ENCODE measurements around the gene AVPR1A. TPM values are rescaled to one million over a fixed set of nuclear protein-coding genes. Genes with fewer than 3 reads are reported as not detected.

The AVPR1A gene
- total RNA-seq, 1 experiment from 2014 or later, result not detected

DNA sequence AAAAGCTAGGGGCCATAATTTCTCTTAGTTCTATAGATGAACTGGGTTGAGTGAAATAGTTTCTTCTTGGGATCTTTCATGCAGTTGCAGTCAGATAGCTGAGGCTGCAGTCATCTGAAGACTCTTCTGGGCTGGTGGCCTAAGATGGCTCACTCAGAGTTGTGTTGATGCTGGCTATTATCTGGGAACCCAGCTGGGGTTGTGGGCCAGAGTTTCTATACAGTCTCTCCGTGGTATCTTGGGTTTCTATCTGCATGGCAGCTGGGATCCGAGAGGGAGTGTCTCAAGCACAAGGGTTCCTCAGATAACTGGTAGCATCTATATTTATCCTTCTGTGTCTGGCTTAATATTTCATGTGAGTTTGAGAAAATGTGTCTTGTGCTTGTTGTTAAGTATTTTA is 21.1 kb downstream of the AVPR1A start:
- intact Hi-C loops (cut with micrococcal nuclease), result no loop called here
- Mint-ChIP-seq H3K27me3 (ENCODE audit: insufficient read depth, unreplicated experiment) (peaks cover 79% of the 10 kb centered on the region), H3K4me3 (ENCODE audit: unreplicated experiment) (no peak overlapping the region), H3K4me1 (ENCODE audit: insufficient read depth, unreplicated experiment) (no peaks in the 10 kb centered on the region), H3K36me3 (ENCODE audit: insufficient read depth, unreplicated experiment) (no peaks in the 10 kb centered on the region), H3K9me3 (ENCODE audit: unreplicated experiment) (no peaks in the 10 kb centered on the region), H3K27ac (ENCODE audit: low read depth, unreplicated experiment) (no peak overlapping the region)
- DNase-seq (ENCODE audit: unreplicated experiment), result no peak
- TF ChIP-seq CTCF (IDR thresholded peaks at IDR 0.05; ENCODE audit: unreplicated experiment), result no peak
- CTCF ChIA-PET, result no interaction called here
- BruUV-seq (replicated peaks), result no TSS peak
- POLR2A ChIA-PET, result no interaction called here

DNA sequence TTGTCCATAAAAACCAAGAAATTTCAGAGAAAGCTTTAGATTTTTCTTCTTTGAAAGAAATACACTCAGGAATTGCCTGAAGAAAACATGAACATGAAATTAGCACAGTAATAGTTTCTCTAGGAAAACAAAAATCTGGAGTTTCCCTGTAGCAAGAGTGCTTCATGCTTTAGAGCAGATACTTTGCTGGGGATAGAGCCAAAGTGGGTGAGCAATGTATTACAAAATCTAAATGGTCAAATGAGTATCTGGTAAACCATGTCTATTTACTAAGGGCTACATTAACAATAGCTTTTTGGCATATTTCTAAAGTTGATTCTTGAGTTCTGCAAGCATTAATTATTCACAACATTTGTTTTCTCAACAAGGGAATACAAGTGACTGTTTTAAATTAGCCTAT is 26.2 kb downstream of the AVPR1A start:
- no peak for TF ChIP-seq CTCF (IDR thresholded peaks at IDR 0.05; ENCODE audit: unreplicated experiment)
- no peaks in the 10 kb centered on the region for H3K36me3 Mint-ChIP-seq (ENCODE audit: insufficient read depth, unreplicated experiment)
- peak; percentile 11 for DNase-seq (ENCODE audit: unreplicated experiment)
- POLR2A ChIA-PET, result interaction anchor here (0.5 kb wide), 1 partner anchor 139 kb away, joined by 6 read pairs; no protein-coding TSS in a partner anchor
- no peak overlapping the region for H3K27ac Mint-ChIP-seq (ENCODE audit: low read depth, unreplicated experiment)
- H3K4me3 Mint-ChIP-seq (ENCODE audit: unreplicated experiment), result no peak overlapping the region
- H3K9me3 Mint-ChIP-seq (ENCODE audit: unreplicated experiment), result no peaks in the 10 kb centered on the region
- H3K4me1 Mint-ChIP-seq (ENCODE audit: insufficient read depth, unreplicated experiment), result no peaks in the 10 kb centered on the region
- CTCF ChIA-PET, result interaction anchor here (0.9 to 1.6 kb wide), 2 partner anchors 22 to 55 kb away, joined by 3 to 4 read pairs; no protein-coding TSS in a partner anchor
- no TSS peak for BruUV-seq (replicated peaks)
- H3K27me3 Mint-ChIP-seq (ENCODE audit: insufficient read depth, unreplicated experiment), result peaks cover 71% of the 10 kb centered on the region
- intact Hi-C loops (cut with micrococcal nuclease), result no loop called here

DNA sequence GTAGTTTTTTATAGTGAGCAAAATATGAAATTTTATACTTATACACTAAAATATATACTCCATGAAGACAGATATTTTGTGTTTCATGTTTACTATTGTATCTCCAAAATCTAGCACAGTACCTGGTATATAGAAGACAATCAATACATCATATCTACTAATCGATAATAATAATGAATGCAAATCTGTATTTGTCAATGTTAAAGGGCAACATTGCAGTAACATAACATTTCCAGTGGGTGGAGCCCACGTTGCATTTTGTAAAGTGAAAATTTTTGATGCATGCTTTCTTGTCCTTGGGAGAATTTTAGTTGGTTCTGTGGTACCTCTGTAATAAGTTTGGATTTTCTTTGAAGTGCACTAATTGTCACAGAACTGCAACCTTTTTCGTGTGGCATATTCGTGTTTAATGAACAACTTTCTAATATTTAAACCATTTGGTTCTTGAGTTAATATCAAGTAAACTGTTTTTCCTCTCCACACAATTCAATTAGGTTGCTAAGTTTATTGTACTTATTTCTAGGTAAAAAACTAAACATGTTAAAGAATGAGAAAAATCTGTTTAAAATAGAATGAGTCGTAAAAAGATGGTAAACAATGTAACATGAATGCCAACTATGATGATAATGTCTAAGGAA is 47.4 kb downstream of the AVPR1A start:
- TF ChIP-seq CTCF (IDR thresholded peaks at IDR 0.05; ENCODE audit: unreplicated experiment), result peak; percentile 82

DNA sequence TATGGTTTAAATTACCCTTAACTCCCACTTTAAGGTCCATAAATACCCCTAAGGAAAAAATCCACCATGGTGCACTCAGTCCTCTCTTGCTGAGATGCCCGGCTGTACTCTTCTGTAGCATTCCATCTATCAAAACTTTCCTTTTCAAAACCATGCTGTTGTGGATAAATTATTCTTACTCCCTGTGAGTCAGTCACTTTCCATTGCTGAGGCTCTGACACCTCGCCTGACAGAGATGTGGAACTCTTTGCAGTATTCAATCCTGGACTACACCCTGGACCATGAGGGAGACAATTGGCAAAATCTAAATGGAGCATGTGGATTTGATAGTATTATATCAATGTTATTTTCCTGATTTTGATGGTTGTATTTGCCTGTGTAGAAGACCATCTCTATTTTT is 49.1 kb downstream of the AVPR1A start:
- Mint-ChIP-seq H3K27me3 (ENCODE audit: insufficient read depth, unreplicated experiment) (peaks cover 51% of the 10 kb centered on the region), H3K27ac (ENCODE audit: low read depth, unreplicated experiment) (no peak overlapping the region), H3K4me3 (ENCODE audit: unreplicated experiment) (no peak overlapping the region), H3K4me1 (ENCODE audit: insufficient read depth, unreplicated experiment) (no peaks in the 10 kb centered on the region), H3K9me3 (ENCODE audit: unreplicated experiment) (no peaks in the 10 kb centered on the region), H3K36me3 (ENCODE audit: insufficient read depth, unreplicated experiment) (no peaks in the 10 kb centered on the region)
- no peak for TF ChIP-seq CTCF (IDR thresholded peaks at IDR 0.05; ENCODE audit: unreplicated experiment)
- BruUV-seq (replicated peaks), result no TSS peak
- ChIA-PET POLR2A (no interaction called here), CTCF (no interaction called here)
- no peak for DNase-seq (ENCODE audit: unreplicated experiment)
- intact Hi-C loops (cut with micrococcal nuclease), result loop anchor here (2.0 kb wide), 1 partner anchor 701 kb away; no protein-coding TSS in a partner anchor

More for the DNA sequence above, 47.4 kb downstream of the AVPR1A start:
- Mint-ChIP-seq H3K4me3 (ENCODE audit: unreplicated experiment) (no peak overlapping the region), H3K36me3 (ENCODE audit: insufficient read depth, unreplicated experiment) (no peaks in the 10 kb centered on the region), H3K27me3 (ENCODE audit: insufficient read depth, unreplicated experiment) (peaks cover 34% of the 10 kb centered on the region), H3K4me1 (ENCODE audit: insufficient read depth, unreplicated experiment) (no peaks in the 10 kb centered on the region), H3K27ac (ENCODE audit: low read depth, unreplicated experiment) (no peak overlapping the region), H3K9me3 (ENCODE audit: unreplicated experiment) (no peaks in the 10 kb centered on the region)
- CTCF ChIA-PET, result interaction anchor here (0.6 to 1.9 kb wide), 17 partner anchors 9 to 709 kb away, joined by 3 to 8 read pairs (median 3); partner anchors contain the start of gene AVPR1A
- intact Hi-C loops (cut with micrococcal nuclease), result loop anchor here (1.0 to 2.0 kb wide), 2 partner anchors 173 to 699 kb away; no protein-coding TSS in a partner anchor
- POLR2A ChIA-PET, result interaction anchor here (1.0 kb wide), 1 partner anchor 173 kb away, joined by 3 read pairs; no protein-coding TSS in a partner anchor
- no TSS peak for BruUV-seq (replicated peaks)
- DNase-seq (ENCODE audit: unreplicated experiment), result peak; percentile 41

All from MCF 10A (cell line).